Measurements from ENCODE around the gene HSPA5.
A peak's percentile ranks its signal among the peaks of the same experiment; 100 is the strongest.
"Not testable (repeated sequence)": the region's sequence is repeated elsewhere in the genome, so short reads cannot be mapped to it uniquely, and the experiment has no call there.

Gene HSPA5

DNA sequence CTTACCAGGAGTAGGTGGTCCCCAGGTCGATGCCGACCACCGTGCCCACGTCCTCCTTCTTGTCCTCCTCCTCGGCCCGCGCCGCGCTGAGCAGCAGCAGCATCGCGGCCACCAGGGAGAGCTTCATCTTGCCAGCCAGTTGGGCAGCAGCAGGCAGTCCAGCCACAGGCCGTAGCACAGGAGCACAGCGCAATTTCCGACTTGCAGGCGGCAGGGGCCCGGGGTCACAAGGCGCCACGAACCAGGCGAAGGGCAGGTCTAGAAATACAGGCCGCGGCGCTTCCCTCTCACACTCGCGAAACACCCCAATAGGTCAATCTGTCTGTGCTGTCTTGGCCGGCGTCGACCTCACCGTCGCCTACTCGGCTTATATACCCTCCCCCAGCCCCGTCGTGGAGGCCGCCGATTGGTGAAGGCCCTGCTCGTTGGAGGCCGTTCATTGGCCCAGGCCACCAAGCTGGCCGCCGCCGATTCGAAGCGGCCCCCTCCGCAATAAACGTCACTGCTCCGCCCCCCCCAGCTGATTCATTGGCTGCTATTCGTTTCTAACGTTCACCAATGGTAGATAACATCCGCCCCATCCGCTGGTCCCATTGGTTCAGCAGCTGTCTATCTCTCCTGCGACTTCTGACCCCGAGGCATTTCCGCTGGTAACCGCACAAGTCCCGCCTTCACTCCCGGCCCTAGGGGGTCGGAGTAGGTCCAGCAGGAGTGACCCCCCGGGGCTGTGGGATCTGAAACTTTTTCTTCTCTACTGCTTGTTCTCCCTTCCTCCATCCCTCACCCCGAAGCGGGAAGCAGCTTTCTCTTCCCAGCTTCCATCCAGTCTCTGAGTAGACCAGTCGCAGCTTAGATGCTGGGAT is at the start of gene HSPA5:
Gene HSPA5 (minus strand): TSS at position 344 of the 863 bp plus-strand sequence. CDS start 217 bp downstream, at position 127.
- peak; percentile 99 for DNase-seq (ENCODE audit: low spot score)
- FAIRE-seq: peak; percentile 90

DNA sequence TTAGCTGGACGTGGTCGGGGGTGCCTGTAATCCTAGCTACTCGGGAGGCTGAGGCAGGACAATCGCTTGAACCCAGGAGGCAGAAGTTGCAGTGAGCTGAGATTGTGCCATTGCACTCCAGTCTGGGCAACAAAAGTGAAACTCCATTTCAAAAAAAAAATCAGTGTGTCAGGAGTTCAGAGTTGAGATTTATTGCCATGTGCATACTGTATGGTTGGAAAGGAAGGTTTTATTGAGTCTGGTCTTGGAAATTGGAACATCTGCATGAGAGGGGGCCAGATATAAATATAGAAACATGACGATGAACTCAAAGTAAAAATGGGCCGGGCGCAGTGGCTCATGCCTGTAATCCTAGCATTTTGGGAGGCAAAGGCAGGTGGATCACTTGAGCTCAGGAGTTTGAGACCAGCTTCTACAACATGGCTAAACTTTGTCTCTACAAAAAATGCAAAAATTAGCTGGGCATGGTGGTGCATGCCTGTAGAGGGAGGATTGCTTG is 45.8 kb upstream of the HSPA5 start:
- FAIRE-seq: not testable (repeated sequence)

DNA sequence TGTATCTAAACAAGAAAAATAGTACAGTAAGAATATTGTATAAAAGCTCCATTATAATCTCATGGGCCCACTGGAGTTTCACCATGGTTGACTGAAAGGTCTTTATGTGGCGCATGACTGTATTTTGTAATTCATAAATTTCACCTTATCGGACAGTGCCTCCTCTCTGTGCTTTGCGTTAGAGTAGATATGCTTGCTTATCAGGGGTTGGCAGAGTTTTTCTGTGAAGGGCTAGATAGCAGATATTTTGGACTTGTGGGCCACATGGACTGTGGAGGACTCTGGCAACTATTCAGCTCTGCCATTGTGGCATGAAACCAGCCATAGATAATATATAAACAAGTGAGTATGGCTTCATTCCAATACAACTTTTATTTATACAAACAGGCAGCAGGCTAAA is 43.7 kb upstream of the HSPA5 start:
- FAIRE-seq: no peak
- no peak for DNase-seq (ENCODE audit: low spot score)

More for the DNA sequence above, 45.8 kb upstream of the HSPA5 start:
- DNase-seq (ENCODE audit: low spot score): not testable (repeated sequence)

GRCh38 chr9:125280945-125281344 is 39.8 kb upstream of the HSPA5 start:
- FAIRE-seq (no peak), DNase-seq (ENCODE audit: low spot score) (no peak)

DNA sequence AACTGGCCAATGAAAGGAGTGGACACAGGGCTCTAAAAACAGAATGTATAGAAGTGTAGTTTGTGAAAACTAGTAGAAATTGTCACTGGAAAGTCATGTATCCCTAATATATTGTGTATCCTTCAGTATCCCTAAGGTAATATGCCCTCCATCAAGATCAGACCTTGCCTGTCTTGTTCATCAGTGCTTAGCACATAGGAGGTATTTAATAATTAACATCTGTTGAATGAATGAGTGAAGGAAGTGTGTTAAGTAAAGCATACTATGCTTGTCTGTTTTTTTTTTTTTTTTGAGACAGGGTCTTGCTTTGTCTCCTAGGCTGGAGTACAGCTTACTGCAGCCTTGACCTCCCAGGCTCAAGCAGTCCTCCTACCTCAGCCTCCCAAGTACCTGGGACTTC is 36.3 kb upstream of the HSPA5 start:
- FAIRE-seq: no peak

GRCh38 chr9:125276771-125277170 is 35.6 kb upstream of the HSPA5 start:
- DNase-seq (ENCODE audit: low spot score) (no peak), FAIRE-seq (no peak)

More for the DNA sequence above, 36.3 kb upstream of the HSPA5 start:
- no peak for DNase-seq (ENCODE audit: low spot score)

DNA sequence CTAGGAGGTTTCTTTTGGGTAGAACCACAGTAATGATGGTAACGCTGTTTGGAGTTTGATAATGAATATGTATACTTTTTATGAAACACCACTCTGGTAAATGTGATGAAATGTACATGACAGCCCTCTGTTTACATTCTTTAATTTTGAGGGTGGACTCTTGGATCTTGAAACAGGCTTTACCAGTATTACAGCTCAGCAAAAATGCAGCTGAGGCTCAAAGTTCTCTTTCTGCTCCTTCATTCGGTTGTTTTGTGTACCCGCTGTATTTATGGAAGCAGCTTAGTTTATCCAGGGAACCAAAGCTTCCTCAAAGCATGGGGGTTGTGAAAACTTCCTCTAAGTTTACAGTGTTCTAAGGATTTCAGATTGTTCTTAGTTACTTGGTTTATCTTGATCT is 31.6 kb upstream of the HSPA5 start:
- DNase-seq (ENCODE audit: low spot score) (no peak), FAIRE-seq (no peak)

GRCh38 chr9:125271081-125271480 is 29.9 kb upstream of the HSPA5 start:
- DNase-seq (ENCODE audit: low spot score) (no peak), FAIRE-seq (no peak)

GRCh38 chr9:125269014-125269397 is 27.9 kb upstream of the HSPA5 start:
- no peak for DNase-seq (ENCODE audit: low spot score)
- FAIRE-seq: no peak

DNA sequence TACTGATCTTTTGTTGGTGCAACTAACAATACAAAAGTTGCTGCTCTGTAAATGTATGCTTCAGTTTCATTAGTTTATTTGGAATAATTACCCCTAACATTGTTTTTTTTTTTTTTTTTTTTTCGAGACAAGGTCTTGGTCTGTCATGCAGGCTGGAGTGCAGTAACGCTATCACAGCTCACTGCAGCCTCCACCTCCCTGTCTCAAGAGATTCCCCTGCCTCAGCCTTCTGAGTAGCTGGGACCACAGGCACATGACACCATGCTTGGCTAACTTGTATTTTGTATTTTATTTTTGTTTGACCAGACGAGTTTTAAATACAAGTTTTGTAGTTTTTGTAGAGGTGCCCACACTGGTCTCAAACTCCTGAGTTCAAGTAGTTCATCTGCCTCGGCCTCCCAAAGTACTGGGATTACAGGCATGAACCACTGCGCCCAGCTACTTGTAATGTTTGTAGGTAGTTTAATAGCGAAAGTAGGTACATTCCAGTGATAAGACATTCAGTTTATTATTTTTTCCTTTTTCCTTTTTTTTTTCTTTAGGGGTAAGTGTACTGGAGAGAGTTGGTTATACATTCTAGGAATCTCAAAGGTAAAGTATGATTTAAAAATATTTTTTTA is 27.4 kb upstream of the HSPA5 start:
- DNase-seq (ENCODE audit: low spot score): no peak
- no peak for FAIRE-seq

DNA sequence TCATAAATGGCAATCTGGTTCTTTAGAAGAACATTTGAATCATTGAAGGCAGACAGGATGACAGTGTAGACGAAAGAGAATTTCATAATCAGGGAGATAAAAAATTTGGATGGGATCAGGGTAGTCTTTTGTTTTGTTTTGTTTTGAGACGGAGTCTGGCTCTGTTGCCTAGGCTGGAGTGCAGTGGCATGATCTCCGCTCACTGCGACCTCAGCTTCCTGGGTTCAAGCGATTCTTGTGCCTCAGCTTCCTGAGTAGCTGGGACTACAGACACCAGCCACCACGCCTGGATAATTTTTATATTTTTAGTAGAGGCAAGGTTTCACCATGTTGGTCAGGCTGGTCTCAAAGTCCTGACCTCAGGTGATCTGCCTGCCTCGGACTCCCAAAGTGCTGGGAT is 22.9 kb upstream of the HSPA5 start:
- FAIRE-seq; DNase-seq (ENCODE audit: low spot score): not testable (repeated sequence)

DNA sequence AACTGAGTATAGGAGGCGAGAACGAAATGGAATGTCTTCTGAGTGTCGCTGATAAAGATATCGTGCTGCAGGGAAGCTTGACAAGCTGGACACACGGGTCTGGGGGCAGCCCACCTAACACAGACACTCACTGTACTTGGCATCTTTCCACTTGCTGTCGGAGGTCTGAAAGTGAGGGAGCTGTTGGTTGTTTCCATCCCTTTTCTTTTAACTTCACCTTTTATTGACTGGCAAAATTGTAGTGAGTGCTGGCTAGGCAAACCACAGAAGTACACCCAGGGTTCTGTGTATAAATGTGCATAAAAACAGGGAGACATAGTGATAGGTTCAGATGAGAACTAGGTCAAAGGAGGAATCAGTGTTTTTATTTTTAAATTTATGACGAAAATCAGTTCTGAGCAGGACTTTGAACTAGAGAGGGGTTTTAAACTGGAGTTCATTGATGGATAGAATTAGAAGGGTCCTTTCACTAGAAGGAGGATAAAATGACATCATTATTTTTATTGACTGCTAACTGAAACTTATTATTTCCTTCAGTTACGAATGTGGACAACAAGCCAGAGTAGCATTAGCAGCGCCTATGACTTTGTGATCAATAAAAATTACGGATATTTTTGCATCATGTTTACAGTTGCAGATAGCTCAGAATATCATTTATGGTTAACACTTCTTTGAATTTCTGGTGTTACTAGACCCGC is 21.3 kb upstream of the HSPA5 start:
- DNase-seq (ENCODE audit: low spot score): no peak
- FAIRE-seq: no peak

DNA sequence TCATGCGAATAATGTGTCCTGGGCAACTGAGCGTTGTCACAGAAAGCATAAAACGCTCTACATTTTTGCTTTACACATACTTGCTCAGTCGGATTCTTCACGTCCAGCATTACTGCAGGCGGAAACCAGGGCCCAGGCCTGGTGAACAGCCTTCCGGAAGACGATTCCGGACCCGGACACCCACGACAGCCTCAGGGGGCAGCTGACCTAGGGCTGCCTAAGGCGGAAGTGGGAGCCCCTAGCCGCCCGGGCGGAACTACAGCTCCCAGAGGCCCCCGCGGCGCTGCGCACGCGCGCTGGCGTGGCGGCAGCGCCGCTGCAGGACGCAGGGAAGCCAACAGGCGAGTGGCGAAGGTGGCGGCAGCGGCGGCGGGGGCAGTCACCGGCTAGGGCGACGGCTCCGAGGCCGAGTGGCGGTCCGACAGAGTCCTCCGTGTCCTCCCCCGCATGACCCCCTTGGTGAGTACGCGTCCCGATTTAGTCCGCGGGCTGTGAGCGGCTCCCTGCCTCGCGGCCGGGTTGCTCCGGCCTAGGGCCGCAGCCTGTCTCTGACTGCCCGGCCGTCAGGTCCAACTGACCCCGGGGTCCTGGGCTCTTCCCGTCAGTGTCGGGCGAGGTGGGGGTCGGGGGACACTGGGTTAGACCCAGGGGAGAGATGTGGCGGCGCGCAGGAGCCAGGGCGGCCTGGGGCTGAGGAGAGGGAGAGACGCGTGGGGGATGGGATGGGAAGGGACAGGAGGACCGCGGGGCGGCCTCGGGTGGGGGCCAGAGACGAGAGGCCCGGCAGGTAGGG is 20.6 kb upstream of the HSPA5 start, which contains the start of gene GAPVD1:
Gene GAPVD1 (plus strand): TSS at position 326 of the 793 bp plus-strand sequence. CDS start 37,096 bp downstream, outside the sequence.
- FAIRE-seq: no peak

GRCh38 chr9:125260561-125260960 is 19.4 kb upstream of the HSPA5 start:
- no peak for FAIRE-seq
- DNase-seq (ENCODE audit: low spot score): no peak

More for the DNA sequence above, 20.6 kb upstream of the HSPA5 start, which contains the start of gene GAPVD1:
- DNase-seq (ENCODE audit: low spot score): peak; percentile 93

- DNase-seq (ENCODE audit: low spot score) (no peak), FAIRE-seq (no peak)
Observed at GRCh38 chr9:125258832-125259534, 17.8 kb upstream of the HSPA5 start.

DNA sequence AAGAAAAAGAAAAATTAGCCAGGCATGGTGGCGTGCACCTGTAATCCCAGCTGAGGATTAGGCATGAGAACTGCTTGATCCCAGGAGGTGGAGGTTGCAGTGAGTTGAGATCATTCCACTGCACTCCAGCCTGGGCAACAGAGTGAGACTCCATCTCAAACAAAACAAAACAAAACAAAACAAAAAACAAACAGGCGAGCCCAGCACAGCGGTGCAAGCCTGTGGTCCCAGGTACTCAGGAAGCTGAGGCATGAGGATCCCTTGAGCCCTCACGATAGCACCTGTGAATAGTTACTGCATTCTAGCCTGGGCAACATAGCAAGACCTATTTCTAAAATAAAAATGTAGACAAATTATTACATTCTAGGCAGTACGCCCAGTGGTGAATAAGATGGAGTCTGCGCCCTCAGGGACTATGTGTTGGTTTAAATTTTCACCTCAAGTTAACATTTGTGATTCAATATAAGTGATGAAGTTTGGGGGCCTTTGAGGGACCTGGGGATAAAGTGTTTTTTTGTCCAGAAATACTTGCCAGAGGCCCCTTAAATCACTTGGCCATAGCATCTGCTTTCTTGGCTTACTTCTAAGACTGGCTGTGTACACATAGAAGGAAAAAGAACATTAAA is 17.1 kb upstream of the HSPA5 start:
- no peak for FAIRE-seq

DNA sequence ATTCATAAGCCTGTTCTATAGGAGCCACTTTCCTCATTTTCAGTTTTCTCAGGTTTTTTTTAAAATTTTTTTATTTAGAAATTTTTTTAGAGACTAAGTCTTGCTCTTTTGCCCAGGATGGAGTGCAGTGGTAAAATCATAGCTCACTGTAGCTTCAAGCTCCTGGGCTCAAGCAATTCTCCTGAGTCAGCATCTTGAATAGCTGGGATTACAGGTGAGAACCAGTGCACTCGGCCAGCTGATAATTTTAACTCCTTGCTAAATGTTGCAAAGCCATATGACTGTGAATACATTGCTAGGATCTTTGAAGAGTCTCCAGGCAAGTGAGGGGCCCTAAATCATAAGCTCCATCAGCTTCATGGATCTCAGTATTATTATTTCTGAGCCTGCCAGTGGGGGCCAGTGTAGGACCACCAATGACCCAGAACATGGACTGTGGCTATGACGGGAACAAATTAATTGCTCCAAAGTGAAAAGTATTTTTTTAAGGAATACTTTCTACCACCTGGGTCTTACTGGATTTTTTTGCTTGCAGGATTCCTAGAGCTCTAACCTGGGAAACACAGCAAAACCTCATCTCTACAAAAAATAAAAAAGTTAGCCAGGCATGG is 14.7 kb upstream of the HSPA5 start:
- DNase-seq (ENCODE audit: low spot score): no peak
- no peak for FAIRE-seq

More for the DNA sequence above, 17.1 kb upstream of the HSPA5 start:
- no peak for DNase-seq (ENCODE audit: low spot score)

DNA sequence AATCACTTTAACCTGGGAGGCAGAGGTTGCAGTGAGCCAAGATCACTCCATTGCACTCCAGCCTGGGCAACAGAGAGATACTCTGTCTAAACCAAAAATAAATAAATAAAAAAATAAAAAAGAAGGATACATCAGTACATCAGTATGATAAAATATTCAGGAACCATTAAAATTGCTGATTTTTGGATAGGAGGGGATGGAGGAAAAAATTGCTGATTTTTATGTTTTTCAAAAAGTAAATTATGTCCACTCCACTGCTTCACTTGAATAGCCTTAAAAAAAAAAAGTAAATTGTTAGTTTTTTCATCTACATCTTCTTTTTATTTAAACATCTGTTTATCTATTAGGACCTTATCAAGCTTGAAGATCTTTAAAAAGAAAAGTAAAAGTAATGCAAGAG is 13.1 kb upstream of the HSPA5 start:
- FAIRE-seq (no peak), DNase-seq (ENCODE audit: low spot score) (no peak)

- DNase-seq (ENCODE audit: low spot score) (no peak), FAIRE-seq (no peak)
Observed at GRCh38 chr9:125246261-125246667, 5.1 kb upstream of the HSPA5 start.

Data from RCC 7860 (cell line).